ENCODE measurements around the gene MYL6. TPM values are rescaled to one million over a fixed set of nuclear protein-coding genes. Genes with fewer than 3 reads are reported as not detected.

MYL6 gene
- polyA plus RNA-seq, 1 donor from 2014 or later: 3,234 TPM

DNA sequence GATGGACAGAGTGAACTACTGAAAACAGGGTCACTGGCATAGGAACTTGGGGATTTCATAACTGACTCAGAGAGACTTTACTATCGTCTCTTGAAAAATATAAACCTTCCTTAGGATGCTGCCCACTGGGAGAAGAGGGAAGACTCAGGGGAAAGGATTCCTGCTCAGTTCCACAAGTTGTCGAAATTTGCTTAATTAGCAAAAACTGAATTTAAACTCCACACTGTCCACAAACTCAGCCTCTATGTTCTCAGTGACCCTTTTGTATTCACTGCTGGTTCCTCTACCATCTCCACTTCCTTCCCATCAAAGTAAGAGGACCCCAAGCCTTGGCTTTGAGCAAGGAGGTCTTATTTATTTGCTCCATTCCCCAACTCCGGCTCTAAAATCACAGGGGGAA, 12.9 kb upstream of the MYL6 start:
- no peak overlapping the region for H2AFZ ChIP-seq (ENCODE audit: low read depth, low read length)
- H4K20me1 ChIP-seq (ENCODE audit: insufficient read depth): no peaks in the 10 kb centered on the region
- H3K27me3 ChIP-seq (ENCODE audit: insufficient read depth, low read depth, low read length): no peaks in the 10 kb centered on the region
- H3K79me2 ChIP-seq (replicated peaks; ENCODE audit: insufficient read depth, low read length): no peaks in the 10 kb centered on the region
- no peaks in the 10 kb centered on the region for H3K9me3 ChIP-seq (ENCODE audit: low read length)
- TF ChIP-seq TAF1 (IDR thresholded peaks at IDR 0.05; ENCODE audit: low read depth) (no peak), SMC3 (conservative IDR thresholded peaks at IDR 0.05; ENCODE audit: poor library complexity) (no peak), RAD21 (conservative IDR thresholded peaks at IDR 0.05) (no peak), POLR2AphosphoS5 (IDR thresholded peaks at IDR 0.05) (no peak), MXI1 (conservative IDR thresholded peaks at IDR 0.05; ENCODE audit: poor library complexity, severe bottlenecking) (no peak), EZH2 (IDR thresholded peaks at IDR 0.05; ENCODE audit: borderline replicate concordance, insufficient read depth, low read length, poor library complexity, severe bottlenecking) (no peak), EP300 (conservative IDR thresholded peaks at IDR 0.05; ENCODE audit: poor library complexity, severe bottlenecking) (no peak)
- TF ChIP-seq, protein P1, sequence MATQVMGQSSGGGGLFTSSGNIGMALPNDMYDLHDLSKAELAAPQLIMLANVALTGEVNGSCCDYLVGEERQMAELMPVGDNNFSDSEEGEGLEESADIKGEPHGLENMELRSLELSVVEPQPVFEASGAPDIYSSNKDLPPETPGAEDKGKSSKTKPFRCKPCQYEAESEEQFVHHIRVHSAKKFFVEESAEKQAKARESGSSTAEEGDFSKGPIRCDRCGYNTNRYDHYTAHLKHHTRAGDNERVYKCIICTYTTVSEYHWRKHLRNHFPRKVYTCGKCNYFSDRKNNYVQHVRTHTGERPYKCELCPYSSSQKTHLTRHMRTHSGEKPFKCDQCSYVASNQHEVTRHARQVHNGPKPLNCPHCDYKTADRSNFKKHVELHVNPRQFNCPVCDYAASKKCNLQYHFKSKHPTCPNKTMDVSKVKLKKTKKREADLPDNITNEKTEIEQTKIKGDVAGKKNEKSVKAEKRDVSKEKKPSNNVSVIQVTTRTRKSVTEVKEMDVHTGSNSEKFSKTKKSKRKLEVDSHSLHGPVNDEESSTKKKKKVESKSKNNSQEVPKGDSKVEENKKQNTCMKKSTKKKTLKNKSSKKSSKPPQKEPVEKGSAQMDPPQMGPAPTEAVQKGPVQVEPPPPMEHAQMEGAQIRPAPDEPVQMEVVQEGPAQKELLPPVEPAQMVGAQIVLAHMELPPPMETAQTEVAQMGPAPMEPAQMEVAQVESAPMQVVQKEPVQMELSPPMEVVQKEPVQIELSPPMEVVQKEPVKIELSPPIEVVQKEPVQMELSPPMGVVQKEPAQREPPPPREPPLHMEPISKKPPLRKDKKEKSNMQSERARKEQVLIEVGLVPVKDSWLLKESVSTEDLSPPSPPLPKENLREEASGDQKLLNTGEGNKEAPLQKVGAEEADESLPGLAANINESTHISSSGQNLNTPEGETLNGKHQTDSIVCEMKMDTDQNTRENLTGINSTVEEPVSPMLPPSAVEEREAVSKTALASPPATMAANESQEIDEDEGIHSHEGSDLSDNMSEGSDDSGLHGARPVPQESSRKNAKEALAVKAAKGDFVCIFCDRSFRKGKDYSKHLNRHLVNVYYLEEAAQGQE (IDR thresholded peaks at IDR 0.05; ENCODE audit: borderline replicate concordance): no peak
- TF ChIP-seq, protein P2, sequence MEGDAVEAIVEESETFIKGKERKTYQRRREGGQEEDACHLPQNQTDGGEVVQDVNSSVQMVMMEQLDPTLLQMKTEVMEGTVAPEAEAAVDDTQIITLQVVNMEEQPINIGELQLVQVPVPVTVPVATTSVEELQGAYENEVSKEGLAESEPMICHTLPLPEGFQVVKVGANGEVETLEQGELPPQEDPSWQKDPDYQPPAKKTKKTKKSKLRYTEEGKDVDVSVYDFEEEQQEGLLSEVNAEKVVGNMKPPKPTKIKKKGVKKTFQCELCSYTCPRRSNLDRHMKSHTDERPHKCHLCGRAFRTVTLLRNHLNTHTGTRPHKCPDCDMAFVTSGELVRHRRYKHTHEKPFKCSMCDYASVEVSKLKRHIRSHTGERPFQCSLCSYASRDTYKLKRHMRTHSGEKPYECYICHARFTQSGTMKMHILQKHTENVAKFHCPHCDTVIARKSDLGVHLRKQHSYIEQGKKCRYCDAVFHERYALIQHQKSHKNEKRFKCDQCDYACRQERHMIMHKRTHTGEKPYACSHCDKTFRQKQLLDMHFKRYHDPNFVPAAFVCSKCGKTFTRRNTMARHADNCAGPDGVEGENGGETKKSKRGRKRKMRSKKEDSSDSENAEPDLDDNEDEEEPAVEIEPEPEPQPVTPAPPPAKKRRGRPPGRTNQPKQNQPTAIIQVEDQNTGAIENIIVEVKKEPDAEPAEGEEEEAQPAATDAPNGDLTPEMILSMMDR (IDR thresholded peaks at IDR 0.05; ENCODE audit: poor library complexity, severe bottlenecking): no peak
- H3K4me2 ChIP-seq (ENCODE audit: low read length): no peak overlapping the region
- no peaks in the 10 kb centered on the region for H3K9me2 ChIP-seq (ENCODE audit: insufficient read depth, low read length)
- no peaks in the 10 kb centered on the region for H3F3A ChIP-seq (ENCODE audit: insufficient read depth, low read length, poor library complexity, severe bottlenecking)
- H3K4me3 ChIP-seq (ENCODE audit: low read length): no peak overlapping the region
- H3K9ac ChIP-seq (ENCODE audit: low read length): no peak overlapping the region
- no peak overlapping the region for H3K27ac ChIP-seq (ENCODE audit: low read length)
- H3K36me3 ChIP-seq (ENCODE audit: insufficient read depth, low read length): no peaks in the 10 kb centered on the region

DNA sequence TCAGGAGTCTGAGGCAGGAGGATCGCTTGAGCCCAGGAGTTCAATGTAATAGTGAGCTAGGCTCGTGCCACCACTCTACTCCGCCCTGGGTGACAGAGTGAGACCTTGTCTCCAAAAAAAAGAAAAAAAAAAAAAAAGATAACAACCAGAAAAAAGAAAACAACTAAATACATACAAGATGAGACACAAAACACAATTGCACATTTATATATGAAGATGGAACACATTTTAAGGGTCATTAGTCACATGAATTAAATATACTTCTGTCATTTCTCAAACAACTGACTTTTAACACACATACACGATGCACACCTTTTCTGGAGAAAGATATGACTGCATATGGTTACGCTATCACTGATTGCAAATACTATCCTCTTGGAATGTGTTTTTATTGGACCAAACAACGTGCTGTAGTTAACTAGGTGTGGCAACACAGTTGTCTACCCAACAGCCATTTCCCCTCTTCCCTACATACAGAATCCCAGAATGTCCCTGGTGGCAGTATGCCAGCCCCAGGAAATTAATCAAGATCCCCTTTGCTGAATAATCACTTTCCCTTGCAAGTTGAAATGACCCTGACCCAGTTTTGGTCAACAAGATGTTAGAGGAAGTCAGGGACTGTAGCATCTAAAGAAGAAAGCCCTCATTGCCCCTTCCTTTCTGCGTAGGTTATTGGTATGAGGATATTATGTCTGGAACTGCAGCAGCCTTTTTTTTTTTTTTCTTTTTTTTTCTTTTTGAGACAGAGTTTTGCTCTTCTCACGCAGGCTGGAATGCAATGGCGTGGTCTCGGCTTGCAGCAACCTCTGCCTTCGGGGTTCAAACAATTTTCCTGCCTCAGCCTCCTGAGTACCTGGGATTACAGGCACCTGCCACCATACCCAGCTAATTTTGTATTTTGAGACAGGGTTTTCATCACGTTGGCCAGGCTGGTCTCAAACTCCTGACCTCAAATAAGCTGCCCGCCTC, 11.4 kb upstream of the MYL6 start:
- Histone ChIP-seq H4K20me1 (ENCODE audit: insufficient read depth) (no peaks in the 10 kb centered on the region), H3K79me2 (replicated peaks; ENCODE audit: insufficient read depth, low read length) (no peaks in the 10 kb centered on the region), H3K9ac (ENCODE audit: low read length) (no peak overlapping the region), H3K27ac (ENCODE audit: low read length) (no peak overlapping the region), H3K27me3 (ENCODE audit: insufficient read depth, low read depth, low read length) (no peaks in the 10 kb centered on the region), H2AFZ (ENCODE audit: low read depth, low read length) (no peak overlapping the region), H3K9me3 (ENCODE audit: low read length) (no peaks in the 10 kb centered on the region), H3K4me2 (ENCODE audit: low read length) (no peak overlapping the region), H3K9me2 (ENCODE audit: insufficient read depth, low read length) (no peaks in the 10 kb centered on the region), H3K4me3 (ENCODE audit: low read length) (no peak overlapping the region), H3F3A (ENCODE audit: insufficient read depth, low read length, poor library complexity, severe bottlenecking) (peaks cover under 1% of the 10 kb centered on the region), H3K36me3 (ENCODE audit: insufficient read depth, low read length) (no peaks in the 10 kb centered on the region)
- TF ChIP-seq EZH2 (IDR thresholded peaks at IDR 0.05; ENCODE audit: borderline replicate concordance, insufficient read depth, low read length, poor library complexity, severe bottlenecking) (no peak), EP300 (conservative IDR thresholded peaks at IDR 0.05; ENCODE audit: poor library complexity, severe bottlenecking) (no peak), TAF1 (IDR thresholded peaks at IDR 0.05; ENCODE audit: low read depth) (no peak), RAD21 (conservative IDR thresholded peaks at IDR 0.05) (no peak), POLR2AphosphoS5 (IDR thresholded peaks at IDR 0.05) (no peak), SMC3 (conservative IDR thresholded peaks at IDR 0.05; ENCODE audit: poor library complexity) (no peak), MXI1 (conservative IDR thresholded peaks at IDR 0.05; ENCODE audit: poor library complexity, severe bottlenecking) (no peak)
- TF ChIP-seq, protein P1 (IDR thresholded peaks at IDR 0.05; ENCODE audit: borderline replicate concordance): no peak
- TF ChIP-seq, protein P2 (IDR thresholded peaks at IDR 0.05; ENCODE audit: poor library complexity, severe bottlenecking): no peak
